HG02885 (cell line): ENCODE results near the gene MYH7.
"Not testable (repeated sequence)": the region's sequence is repeated elsewhere in the genome, so short reads cannot be mapped to it uniquely, and the experiment has no call there.

Source experiments
- ATAC-seq: cut with Tn5 transposase; IDR thresholded peaks from one replicate; pipeline ENCODE4 v1.9.1; 2021; ENCODE audit warnings: mild to moderate bottlenecking; ENCODE audit not compliant: unreplicated experiment, poor library complexity

Gene MYH7

DNA sequence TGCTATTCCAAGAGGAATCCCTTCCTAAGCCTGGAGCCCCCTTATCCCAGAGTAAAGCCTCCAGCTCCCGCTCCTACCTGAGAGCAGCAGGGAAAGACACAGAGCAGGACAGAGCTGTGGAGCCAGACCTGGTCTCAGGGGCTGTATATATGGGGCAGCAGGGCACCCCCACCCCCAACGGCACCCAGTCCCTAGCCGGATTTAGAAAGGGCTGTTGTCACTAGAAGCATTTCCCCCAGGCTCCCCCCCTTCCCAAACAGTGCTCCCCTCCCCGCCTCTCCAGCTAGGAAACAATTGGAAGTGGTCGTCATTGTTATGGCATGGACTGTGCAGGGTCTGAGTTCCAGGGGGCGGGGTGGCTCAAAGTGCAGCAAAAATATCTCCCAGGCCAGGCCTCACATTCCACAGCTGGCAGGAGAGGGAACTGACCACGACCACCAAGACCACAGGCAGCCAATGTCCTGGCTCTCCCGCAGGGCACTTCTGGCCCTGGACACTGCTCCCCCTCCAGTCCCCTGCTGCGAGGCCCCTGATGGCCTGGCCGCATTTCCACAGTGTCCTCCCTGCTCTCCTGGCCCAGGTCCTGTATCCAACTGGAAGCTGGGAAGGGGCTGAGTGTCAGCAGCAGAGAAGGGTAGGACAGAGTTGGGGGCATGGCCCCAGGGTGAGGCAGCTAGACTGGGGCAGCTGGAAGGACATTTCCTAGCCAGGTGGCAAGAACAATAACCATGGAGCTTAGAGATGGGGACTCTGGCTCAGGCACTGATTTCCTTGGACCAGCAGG is at the start of gene MYH7:
MYH7 (minus strand) TSS at position 118 of the 784 bp plus-strand sequence. CDS start 1,928 bp downstream, outside the sequence.
- ATAC-seq, result no peak

DNA sequence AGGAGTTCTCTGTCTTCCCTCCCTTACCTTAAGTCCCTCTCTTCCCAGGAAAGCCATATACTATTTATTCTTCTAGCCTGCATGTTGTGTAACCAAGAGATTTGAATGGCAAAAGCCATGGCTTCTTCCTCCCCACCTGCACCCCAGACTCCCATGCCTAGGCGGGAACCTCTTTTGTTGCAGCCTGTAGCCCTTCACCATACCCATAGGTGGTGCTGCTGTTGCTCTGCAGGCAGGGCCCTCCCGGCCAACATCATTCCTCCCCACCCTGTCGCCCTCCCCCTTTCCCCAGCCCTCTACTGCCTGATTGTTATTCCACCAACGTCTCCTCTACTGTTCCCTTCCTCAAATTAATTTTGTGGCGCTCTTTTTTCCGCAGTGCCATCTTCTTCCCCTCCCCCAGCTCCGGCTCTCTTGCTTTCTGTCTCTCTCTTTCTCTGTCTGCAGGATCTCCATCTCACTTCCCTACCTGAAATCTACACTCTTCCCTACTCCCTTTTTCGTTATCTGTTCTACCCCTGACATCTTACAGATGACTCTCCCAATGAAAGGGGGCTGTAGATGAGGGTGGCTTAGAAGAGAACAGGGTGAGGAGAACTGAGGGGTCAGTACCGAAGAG is 47.9 kb upstream of the MYH7 start:
- ATAC-seq, result no peak

DNA sequence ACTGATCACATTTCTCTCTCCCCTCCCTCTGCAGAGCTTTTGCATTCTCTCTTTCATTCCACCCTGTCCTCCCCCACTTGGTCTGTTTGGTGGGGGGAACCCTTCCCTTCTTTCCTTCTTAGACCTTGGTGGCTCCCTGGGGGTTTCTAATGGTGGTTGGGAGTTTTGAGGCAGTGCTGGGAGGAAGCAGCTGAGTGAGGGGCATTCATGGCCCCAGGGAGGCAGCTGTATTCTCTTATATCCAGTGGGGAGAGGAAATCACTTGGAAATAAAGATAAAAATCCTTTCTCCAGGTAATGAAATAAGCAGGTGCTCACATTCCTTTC is 47.3 kb upstream of the MYH7 start:
- ATAC-seq, result no peak

DNA sequence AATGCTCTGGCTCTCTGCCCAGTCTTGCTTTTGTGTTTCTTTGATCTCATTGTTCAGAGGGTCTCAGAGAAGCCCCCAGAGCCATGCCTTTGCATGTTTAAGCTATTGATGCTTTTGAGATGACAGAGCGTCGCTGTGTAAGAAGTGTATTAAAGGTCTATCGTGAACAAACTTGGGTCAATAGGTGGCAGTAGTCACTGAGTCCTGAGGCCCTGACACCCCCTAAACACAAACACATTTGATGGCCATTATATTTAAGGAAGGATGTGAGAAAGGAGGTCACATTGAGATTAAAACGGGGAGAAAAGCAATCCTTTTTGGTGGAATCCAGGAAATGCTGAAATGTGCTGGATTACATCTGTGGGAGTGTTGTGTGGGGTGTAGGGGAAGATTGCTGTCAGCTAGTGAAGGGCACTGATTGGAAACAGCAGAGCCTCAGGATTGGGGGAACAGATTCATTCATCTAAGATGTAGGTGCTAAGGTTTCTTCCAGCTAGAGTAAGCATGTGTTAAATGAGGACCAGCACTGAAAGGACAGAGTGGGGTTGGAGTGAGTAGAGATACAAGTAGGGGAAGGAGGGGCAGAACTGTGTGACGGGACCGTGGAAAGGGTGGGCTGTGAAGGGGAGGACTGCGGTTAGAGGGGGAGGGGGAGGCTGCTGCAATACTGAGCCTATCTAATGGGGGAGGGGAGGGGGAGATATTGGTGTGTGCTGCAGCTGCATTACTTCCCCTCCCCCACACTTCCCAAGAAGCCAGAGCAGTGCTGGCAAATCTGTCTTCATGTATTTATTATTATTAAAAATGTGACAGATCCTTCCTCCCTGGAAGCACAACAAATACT is 46.7 kb upstream of the MYH7 start:
- no peak for ATAC-seq

DNA sequence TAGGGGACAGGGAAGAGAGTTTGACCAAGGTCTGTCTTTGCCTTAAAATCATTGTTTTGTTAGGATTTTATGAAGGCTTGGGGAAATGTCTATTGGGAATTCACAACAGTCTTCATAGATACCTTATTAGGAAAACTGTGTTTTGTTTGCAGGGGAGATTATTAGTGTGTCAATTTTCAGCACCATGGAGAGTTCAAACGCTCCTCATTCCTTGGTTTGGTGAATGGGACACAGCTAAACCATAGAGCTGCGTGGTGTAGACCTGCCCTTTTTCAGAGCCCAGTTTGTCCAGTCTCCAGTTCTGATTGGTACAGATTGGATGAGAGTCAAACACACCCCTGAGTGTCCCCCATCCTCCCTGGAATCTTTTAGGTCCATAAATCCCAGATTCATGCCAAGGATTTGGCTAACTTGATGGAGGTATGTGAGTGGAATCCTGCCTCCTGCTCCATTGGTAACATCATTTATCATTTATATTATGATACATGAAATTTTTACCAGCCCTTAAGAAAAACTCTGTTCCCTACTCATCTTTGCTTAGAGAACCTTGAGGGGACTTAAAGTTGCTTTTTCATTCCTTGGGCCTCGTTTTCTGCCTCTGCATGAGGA is 46.0 kb upstream of the MYH7 start:
- ATAC-seq, result no peak

DNA sequence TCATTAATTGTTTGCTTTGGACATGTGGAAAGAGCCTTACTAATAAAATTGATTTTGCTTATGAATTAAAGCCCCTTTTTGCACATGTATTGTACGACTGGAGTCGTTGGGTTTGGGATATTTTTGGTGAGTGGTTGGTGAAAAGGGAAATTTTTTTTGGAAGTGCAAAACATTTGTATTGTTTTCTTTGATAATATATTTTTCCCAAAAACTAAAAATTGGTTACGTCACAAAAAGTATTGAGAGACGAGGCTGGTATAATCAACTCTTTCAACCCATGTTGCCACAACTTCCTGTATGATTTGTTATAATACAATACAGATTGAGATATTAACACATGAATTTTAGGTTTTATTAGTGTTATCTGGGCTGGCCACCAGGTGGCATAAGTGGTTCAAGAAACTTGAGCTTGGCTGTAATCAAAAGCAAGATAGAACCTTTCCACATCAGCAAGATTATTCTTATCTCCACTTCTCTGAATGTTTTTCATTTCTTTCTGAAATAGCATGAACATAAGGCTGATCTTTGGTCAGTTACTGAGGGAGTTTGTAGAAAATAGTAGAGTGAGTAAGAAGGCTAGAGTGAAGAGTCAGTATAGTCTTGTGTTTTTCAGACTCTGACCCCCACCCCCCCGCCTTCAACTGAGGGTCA is 42.8 kb upstream of the MYH7 start:
- no peak for ATAC-seq

DNA sequence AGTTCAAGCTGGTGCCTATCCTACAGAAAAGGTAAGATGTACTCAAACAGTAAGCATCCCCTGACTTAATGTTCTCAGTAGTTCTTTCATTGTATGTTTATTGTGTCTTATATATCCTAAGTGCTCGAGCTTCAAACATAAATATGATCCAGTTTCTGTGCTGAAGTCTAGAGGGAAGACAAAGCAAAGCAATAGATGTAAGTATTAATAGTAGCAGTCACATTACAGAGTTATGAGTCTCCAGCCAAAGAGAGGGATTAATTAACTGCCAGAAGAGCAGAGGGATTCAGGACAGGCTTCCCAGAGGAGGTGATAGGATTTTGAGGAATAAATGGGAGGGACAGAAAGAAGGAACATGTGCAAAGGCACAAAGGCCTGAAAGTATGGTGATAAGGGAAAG is 35.5 kb upstream of the MYH7 start:
- ATAC-seq, result no peak

DNA sequence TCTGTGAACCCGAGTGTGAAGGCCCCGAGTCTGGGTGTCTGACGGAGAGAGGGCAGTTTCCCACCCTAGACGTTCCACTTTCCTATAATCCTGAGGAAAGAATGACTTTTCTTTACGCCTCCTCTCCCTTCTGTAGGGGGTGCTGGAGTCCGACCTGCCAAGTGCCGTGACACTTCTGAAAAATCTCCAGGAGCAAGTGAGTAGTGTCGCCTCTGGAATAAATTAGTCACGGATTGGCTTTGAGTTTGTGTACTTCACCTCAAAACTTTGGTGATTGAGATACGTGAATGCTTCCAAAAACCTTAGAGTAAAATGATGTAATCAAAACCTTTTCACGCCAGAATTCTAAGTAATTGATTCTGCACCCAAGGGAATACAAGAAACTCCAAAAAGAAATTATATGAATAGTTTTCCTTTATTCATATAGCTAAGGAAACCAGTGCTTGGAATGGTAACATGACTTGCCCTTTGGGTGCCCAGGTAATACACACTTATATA is 34.5 kb upstream of the MYH7 start:
- ATAC-seq, result peak; percentile 8

DNA sequence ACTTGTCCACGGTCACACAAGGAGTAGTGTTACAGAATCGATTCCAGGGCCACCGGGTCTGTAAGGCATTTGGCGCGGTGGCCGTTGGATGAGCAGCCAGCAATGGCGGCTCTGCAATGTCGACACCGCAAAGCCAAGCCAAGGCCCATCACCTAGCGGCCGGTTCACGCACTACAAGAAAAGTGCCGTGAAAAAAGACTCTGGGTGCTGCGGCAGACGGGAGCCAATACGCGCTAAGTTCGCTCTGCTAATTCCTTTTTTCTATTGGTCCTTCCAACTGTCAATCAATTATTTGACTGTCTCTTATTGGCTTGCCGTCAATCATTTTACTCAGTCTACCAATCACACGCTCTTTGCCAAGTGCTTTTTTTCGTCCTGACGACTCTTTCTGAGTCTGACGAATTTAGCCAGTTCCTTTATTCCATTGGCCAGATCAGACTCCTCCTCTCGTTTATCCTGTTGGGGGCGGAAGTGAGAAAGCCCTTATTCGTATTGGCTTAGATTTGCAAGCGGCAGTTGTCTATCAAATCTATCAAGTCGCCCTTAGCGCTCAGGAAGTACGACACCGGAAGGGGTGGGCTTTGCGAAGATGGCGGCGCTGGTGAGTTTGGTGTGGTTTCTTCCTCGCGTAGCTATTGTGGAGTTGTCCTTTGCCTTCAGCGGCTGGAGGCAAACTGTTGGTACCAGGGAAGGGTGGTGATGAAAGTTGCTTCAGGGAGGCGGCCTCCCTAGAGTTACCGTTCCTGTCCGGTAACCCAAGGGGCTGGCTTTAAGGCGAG is 33.9 kb upstream of the MYH7 start, which contains the start of gene NGDN:
NGDN (plus strand) TSS at position 577 of the 779 bp plus-strand sequence; CDS start at position 590, 13 bp downstream.
- peak; percentile 97 for ATAC-seq

DNA sequence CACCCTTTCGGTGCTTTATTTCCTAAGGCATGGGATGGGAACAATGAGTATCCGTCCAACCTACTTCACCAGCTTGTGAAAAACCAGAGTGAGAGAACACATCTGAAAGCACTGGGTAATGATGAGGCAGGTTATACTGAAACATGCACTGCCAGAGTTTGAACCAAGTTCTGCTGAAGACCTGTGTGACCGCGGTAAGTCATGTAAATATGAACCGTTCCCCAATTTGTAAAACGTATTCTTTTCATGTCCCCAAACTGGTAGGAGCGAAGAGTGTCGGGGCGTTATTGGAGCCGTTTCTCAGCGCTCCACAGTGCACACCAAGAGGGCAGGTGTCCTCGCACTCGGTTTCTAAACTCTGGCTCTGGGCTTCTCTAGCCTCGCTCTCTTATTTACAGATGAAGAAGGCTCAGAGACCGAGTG is 33.3 kb upstream of the MYH7 start:
- no peak for ATAC-seq

DNA sequence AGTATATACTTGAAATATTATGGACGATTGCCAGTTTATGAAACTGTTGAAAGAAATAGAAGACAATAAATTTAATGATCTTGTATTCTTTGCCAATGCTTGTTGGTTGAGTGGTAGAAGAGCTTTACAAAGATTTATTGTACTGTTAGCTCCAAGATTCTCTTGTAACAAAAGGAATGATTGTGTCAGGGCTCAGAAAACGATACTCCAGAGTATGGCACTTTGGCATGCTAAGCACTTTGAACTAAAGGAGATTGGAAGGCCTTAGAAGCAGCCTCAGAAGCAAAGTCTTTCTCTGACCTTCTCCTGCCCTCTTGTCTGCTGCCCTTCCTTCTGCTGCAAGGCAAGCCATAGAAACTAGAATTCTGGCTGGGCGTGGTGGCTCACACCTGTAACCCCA is 29.8 kb upstream of the MYH7 start:
- no peak for ATAC-seq

DNA sequence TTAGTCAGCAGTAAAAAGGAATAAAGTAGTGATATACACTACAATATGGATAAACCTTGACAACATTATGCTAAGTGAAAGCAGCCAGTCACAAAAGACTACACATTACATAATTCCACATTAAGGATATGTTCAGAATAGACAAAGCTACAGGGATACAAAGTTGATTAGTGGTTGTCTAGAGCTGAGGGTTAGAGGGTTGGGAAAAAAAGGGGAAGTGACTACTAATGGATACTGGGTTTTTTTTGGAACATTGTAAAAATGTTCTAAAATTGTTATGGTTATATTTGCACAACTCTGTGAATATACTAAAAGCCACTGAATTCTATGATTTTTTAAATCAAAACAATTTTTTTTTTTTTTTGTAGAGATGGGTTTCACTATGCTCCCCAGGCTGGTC is 29.2 kb upstream of the MYH7 start:
- no peak for ATAC-seq

DNA sequence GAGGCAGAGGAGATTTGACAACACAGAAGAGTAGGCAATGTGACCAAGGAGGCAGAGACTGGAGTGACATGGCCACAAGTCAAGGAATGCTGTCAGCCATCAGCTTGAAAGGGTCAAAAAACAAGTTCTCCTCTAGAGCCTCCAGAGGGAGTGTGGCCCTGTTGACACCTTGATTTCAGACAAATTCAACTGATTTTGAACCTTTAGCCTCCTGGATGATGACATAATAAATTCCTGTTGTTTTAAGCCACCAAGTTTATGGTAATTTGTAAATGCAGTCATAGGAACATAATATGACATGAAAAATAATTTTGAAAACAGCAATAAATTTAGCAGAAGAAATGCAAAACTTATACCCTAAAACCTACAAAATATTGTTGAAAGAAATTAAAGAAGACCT is 25.5 kb upstream of the MYH7 start:
- no peak for ATAC-seq

DNA sequence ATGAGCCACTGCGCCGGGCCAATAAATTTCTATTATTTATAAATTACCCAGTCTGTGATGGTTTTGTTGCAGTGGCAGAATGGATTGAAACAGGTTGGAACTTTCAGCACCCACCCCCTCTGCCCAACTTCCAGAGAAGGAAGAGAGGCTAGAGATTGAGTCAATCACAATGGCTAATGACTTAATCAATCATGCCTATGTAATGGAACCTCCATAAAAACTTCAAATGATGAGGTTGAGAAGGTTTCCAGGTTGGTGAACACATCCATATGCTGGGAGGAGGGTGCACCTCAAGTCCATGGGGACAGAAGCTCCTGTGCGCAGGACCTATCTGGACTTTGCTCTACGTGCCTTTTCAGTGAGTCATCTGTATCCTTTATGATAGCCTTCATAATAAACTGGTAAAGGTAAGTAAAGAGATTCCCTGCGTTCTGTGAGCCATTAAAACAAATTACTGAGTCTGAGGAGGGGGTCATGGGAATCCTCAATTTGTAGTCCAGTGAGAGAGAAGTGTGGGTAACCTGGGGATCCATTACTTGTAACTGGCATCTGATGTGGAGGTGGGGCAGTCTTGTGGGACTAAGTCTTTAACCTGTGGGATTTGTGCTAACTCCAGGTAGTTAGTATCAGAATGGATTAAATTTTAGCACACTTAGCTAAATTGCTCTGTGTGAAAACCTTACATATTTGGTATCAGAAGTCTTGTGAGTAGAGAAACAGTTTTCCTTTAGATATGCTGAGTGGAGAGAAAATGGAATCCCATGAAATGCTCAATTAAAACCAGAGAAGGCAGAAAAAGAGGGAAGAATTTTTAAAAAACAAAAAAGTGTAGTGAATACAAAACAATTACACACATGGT is 22.4 kb upstream of the MYH7 start:
- ATAC-seq, result no peak

DNA sequence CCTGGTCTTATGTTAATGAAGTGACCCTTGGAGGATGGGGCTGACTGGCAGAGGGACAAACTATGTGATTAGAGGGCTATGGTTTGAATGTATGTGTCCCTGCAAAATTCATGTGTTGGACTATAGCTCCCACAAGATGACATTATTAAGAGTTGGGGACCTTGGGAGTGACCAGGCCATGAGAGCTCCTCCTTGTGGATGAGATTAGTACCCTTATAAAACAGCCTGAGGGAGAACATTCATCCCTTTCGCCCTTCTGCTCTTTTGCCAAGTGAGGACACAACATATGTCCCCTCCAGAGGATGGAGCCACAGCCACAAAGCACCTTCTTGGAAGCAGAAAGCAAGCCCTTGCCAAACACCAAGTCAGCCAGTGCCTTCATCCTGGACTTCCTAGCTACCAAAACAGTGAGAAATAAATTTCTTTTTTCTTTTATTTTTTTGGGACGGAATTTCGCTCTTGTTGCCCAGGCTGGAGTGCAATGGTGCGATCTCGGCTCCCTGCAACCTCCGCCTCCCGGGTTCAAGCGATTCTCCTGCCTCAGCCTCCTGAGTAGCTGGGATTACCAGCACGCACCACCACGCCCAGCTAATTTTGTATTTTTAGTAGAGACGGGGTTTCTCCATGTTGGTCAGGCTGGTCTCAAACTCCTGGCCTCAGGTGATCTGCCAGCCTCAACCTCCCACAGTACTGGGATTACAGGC is 21.6 kb upstream of the MYH7 start:
- not testable (repeated sequence) for ATAC-seq

DNA sequence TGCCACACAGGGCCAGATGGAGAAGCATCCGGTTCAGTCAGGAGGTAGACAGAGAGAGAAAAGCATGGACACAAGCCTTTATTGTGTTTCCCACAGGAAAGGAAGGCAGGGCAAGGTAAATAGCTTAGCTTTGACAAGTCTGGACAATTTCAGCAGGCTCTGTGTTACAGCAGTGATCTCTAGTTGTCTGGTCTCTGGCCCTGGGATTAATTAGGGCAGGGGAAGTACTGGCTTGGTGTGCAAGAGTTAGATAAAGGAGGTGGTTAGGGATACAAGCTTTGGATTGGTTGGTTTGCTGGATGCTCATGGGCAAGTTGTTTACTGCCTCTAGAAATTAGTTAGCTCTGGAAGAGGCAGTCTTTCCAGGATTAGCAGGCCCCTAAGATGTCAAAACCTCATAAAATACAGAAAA is 19.0 kb upstream of the MYH7 start:
- ATAC-seq, result no peak

DNA sequence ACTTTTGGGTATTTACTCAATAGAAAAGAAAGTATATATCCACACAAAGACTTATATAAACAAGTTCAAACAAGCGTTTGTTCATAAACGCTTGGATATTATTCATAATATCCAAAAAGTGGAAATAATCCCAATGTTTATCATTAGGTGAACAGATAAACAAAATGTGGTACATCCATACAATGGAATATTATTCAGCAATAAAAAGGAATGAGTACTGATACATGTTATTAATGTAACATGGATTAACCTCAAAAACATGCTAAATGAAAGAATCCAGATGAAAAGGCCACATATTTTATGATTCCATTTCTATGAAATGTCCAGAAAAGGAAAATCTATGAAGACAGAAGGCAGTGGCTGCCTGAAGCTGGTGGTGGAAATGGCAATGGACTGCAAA is 16.8 kb upstream of the MYH7 start:
- no peak for ATAC-seq

DNA sequence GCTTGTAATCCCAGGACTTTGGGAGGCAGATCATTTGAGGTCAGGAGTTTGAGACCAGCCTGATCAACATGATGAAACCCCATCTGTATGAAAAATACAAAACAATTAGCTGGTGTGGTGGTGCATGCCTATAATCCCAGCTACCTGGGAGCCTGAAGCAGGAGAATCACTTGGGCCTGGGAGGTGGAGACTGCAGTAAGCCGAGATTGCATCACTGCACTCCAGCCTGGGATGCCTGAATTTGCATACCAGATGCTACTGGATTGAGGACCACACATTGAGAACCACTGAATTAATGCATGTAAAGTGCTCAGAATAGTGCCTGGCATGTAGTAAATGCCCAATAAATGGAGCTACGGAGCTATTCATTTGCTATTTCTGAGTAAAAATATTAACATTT is 14.9 kb upstream of the MYH7 start:
- ATAC-seq, result no peak
